GM23248 (cell line): ENCODE data around the gene TBL1X. TPM values are rescaled to one million over a fixed set of nuclear protein-coding genes. Genes with fewer than 3 reads are reported as not detected.

Source experiments
- DNase-seq: peaks from one replicate; pipeline ENCODE4 v3.0.0-alpha.2; 2015
- H2AFZ ChIP-seq: fragments of 200-600 bp; sonication (generic); 2 replicates; pipeline ENCODE4 v1.6.1; 2016; ENCODE audit warnings: antibody characterized with exemption
- H3F3A ChIP-seq: fragments of 200-600 bp; sonication (generic); 2 replicates; pipeline ENCODE4 v1.6.1; 2016; ENCODE audit warnings: mild to moderate bottlenecking, antibody characterized with exemption, mixed run types; ENCODE audit not compliant: insufficient read depth
- H3K27ac ChIP-seq: fragments of 200-600 bp; sonication (generic); 2 replicates; pipeline ENCODE4 v1.5.1; 2016; ENCODE audit warnings: mild to moderate bottlenecking
- H3K27me3 ChIP-seq: fragments of 200-600 bp; sonication (generic); replicated peaks from 2 replicates; pipeline ENCODE4 v1.6.1; 2016; ENCODE audit warnings: mild to moderate bottlenecking; ENCODE audit not compliant: insufficient read depth
- H3K36me3 ChIP-seq: fragments of 200-600 bp; sonication (generic); 2 replicates; pipeline ENCODE4 v1.6.1; 2016; ENCODE audit warnings: low read depth, mild to moderate bottlenecking
- H3K4me1 ChIP-seq: fragments of 200-600 bp; sonication (generic); 2 replicates; pipeline ENCODE4 v1.6.1; 2016; ENCODE audit warnings: mild to moderate bottlenecking; ENCODE audit not compliant: insufficient read depth
- H3K4me2 ChIP-seq: fragments of 200-600 bp; sonication (generic); one replicate; pipeline ENCODE4 v1.6.1; 2016; ENCODE audit warnings: mild to moderate bottlenecking; ENCODE audit not compliant: unreplicated experiment
- H3K4me3 ChIP-seq: fragments of 200-600 bp; sonication (generic); 2 replicates; pipeline ENCODE4 v1.5.1; 2016; ENCODE audit warnings: mild to moderate bottlenecking
- H3K79me2 ChIP-seq: fragments of 200-600 bp; sonication (generic); 2 replicates; pipeline ENCODE4 v1.6.1; 2016; ENCODE audit warnings: mild to moderate bottlenecking; ENCODE audit not compliant: insufficient read depth
- H3K9ac ChIP-seq: fragments of 200-600 bp; sonication (generic); 2 replicates; pipeline ENCODE4 v1.6.1; 2016; ENCODE audit warnings: mild to moderate bottlenecking
- H3K9me2 ChIP-seq: fragments of 200-600 bp; sonication (generic); 2 replicates; pipeline ENCODE4 v1.6.1; 2016; ENCODE audit warnings: mixed run types, mild to moderate bottlenecking, moderate library complexity; ENCODE audit not compliant: insufficient read depth
- H3K9me3 ChIP-seq: fragments of 200-600 bp; sonication (generic); one replicate; pipeline ENCODE4 v1.6.1; 2017; ENCODE audit warnings: low read depth
- H4K20me1 ChIP-seq: fragments of 200-600 bp; sonication (generic); 2 replicates; pipeline ENCODE4 v1.6.0; 2016; ENCODE audit not compliant: insufficient read depth
- EZH2 ChIP-seq: fragments of 200-600 bp; sonication (generic); IDR thresholded peaks from 2 replicates; pipeline ENCODE4 v1.6.1; 2018; ENCODE audit warnings: antibody characterized with exemption, mild to moderate bottlenecking; ENCODE audit not compliant: insufficient read depth, poor library complexity, severe bottlenecking
- EZH2phosphoT487 ChIP-seq: fragments of 200-600 bp; sonication (generic); IDR thresholded peaks from 2 replicates; pipeline ENCODE4 v1.6.1; 2018; ENCODE audit warnings: antibody characterized with exemption, moderate library complexity, mild to moderate bottlenecking, low read depth; ENCODE audit not compliant: insufficient read depth
- whole genome bisulfite sequencing, 2 experiments: methylation state at CpG; one replicate each; pipeline ENCODE4 v1.1.6; 2015 to 2017; ENCODE audit warnings: low lambda C conversion rate in 2 of 2, low coverage in 1 of 2; ENCODE audit errors: missing lambda C conversion rate in 2 of 2; 5-methylcytosine and 5-hydroxymethylcytosine counted together
- in situ Hi-C: fragments of 300-500 bp; cut with MboI; formaldehyde crosslinking; loops from 2 replicates; pipeline ENCODE4 v1.15.0; 2020
- polyA plus RNA-seq: library from polyadenylated mRNA; unstranded; fragments of >200 nt; fragmentation: Nextera tagmentation; extraction: Ambion mirVana; gene quantifications from 2 replicates; pipeline ENCODE4 v1.2.1, GENCODE V29; 2016
- total RNA-seq: library from RNA; depleted of rRNA; stranded (reverse); fragments of >200 nt; shearing (Covaris generic); gene quantifications from 2 replicates; pipeline ENCODE4 v1.2.3, GENCODE V29; 2014

TBL1X gene
- total and polyA plus RNA-seq, 2 experiments from 2014 or later = 8.2 to 26.8 TPM

- TF ChIP-seq EZH2phosphoT487 = no peak
- TF ChIP-seq EZH2 = no peak
- no peaks in the 10 kb centered on the region for H3K9me3 ChIP-seq
- no peak overlapping the region for H2AFZ ChIP-seq
- no peaks in the 10 kb centered on the region for H3K27me3 ChIP-seq
- no peaks in the 10 kb centered on the region for H3F3A ChIP-seq
- H3K4me2 ChIP-seq = no peak overlapping the region
- no peaks in the 10 kb centered on the region for H3K4me1 ChIP-seq
- no peak overlapping the region for H3K27ac ChIP-seq
- H3K4me3 ChIP-seq = no peak overlapping the region
- no peaks in the 10 kb centered on the region for H3K79me2 ChIP-seq
- WGBS, 2 experiments = 57 to 67% methylated on average over 6 of the region's 6 CpGs
- no peak overlapping the region for H3K9ac ChIP-seq
- H3K9me2 ChIP-seq = no peaks in the 10 kb centered on the region
- DNase-seq = no peak
- in situ Hi-C loops = no loop called here
- no peaks in the 10 kb centered on the region for H3K36me3 ChIP-seq
- H4K20me1 ChIP-seq = no peaks in the 10 kb centered on the region
These were observed 308.1 kb downstream of the TBL1X start for GRCh38 chrX:9772943-9773342.

GRCh38 chrX:9775930-9776329 lies 311.1 kb downstream of the TBL1X start:
- Histone ChIP-seq H3K9ac (no peak overlapping the region), H2AFZ (no peak overlapping the region), H4K20me1 (no peaks in the 10 kb centered on the region), H3F3A (no peaks in the 10 kb centered on the region), H3K4me1 (no peaks in the 10 kb centered on the region), H3K9me3 (no peaks in the 10 kb centered on the region), H3K27ac (no peak overlapping the region), H3K36me3 (no peaks in the 10 kb centered on the region), H3K4me3 (no peak overlapping the region), H3K27me3 (no peaks in the 10 kb centered on the region), H3K79me2 (no peaks in the 10 kb centered on the region), H3K4me2 (no peak overlapping the region), H3K9me2 (no peaks in the 10 kb centered on the region)
- WGBS, 2 experiments = 75 to 77% methylated on average over 8 of the region's 8 CpGs
- TF ChIP-seq EZH2 (no peak), EZH2phosphoT487 (no peak)
- no peak for DNase-seq
- in situ Hi-C loops = no loop called here

DNA sequence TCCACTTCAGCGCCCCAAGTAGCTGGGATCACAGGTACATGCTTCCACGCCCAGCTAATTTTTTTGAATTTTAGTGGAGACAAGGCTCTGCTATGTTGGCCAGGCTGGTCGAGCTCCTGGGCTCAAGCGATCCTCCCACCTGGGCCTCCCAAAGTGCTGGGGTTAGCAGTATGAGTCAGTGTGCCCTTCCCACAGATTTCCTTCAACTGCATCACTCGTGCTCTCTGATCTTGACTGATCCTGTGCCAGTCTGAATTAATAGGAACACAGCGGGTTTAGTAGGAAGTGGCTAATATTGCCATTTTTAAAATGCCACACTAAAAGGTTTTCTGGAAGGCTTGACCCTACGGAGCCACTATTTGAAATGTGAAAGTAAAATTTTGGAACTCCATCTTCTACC lies 317.1 kb downstream of the TBL1X start:
- DNase-seq = no peak
- Histone ChIP-seq H4K20me1 (no peaks in the 10 kb centered on the region), H3K9me2 (no peaks in the 10 kb centered on the region), H3K9ac (no peak overlapping the region), H3K4me3 (no peak overlapping the region), H3K27ac (no peak overlapping the region), H3K27me3 (peaks cover 11% of the 10 kb centered on the region; the same call in 1 of the 2 replicates), H3K9me3 (no peaks in the 10 kb centered on the region), H3K4me1 (no peaks in the 10 kb centered on the region), H3K79me2 (no peaks in the 10 kb centered on the region), H3K36me3 (no peaks in the 10 kb centered on the region), H3K4me2 (no peak overlapping the region), H3F3A (no peaks in the 10 kb centered on the region), H2AFZ (no peak overlapping the region)
- TF ChIP-seq EZH2 (no peak), EZH2phosphoT487 (no peak)
- in situ Hi-C loops = no loop called here
- 52 to 54% methylated on average over 7 of the region's 7 CpGs for WGBS, 2 experiments

- Histone ChIP-seq H4K20me1 (no peaks in the 10 kb centered on the region), H3K4me2 (no peak overlapping the region), H2AFZ (no peak overlapping the region), H3K9me3 (no peaks in the 10 kb centered on the region), H3K36me3 (no peaks in the 10 kb centered on the region), H3K79me2 (no peaks in the 10 kb centered on the region), H3K4me1 (no peaks in the 10 kb centered on the region), H3K9ac (no peak overlapping the region), H3K27ac (no peak overlapping the region), H3K9me2 (no peaks in the 10 kb centered on the region), H3F3A (no peaks in the 10 kb centered on the region), H3K27me3 (peaks cover 18% of the 10 kb centered on the region), H3K4me3 (no peak overlapping the region)
- 74 to 78% methylated on average over 5 of the region's 8 CpGs for WGBS, 2 experiments
- DNase-seq = no peak
- TF ChIP-seq EZH2 = no peak
- no peak for TF ChIP-seq EZH2phosphoT487
- in situ Hi-C loops = no loop called here
These were observed 319.5 kb downstream of the TBL1X start for GRCh38 chrX:9784332-9784731.
